Endothelial cell of umbilical vein (primary cell): ENCODE data around the gene ZNF488. TPM values are rescaled to one million over a fixed set of nuclear protein-coding genes. Genes with fewer than 3 reads are reported as not detected.

Experiments used
- BruUV-seq: library from RNA; stranded (reverse); fragments of 400-500 nt; replicated peaks from 2 replicates; lab custom pipeline; 2021; lab: Mats Ljungman, UMichigan
- CTCF ChIA-PET: fragments of 300-600, 350-600 bp; sonication (Branson Sonifier 250); formaldehyde crosslinking; loops from one replicate; lab custom pipeline; 2021; ENCODE audit warnings: antibody characterized with exemption, inconsistent platforms; lab: Charles Lee
- POLR2A ChIA-PET: fragments of 300-600, 350-600 bp; sonication (Branson Sonifier 250); formaldehyde crosslinking; loops from one replicate; lab custom pipeline; 2021; ENCODE audit warnings: antibody characterized with exemption, inconsistent platforms; lab: Charles Lee
- DNase-seq: peaks from one replicate; pipeline ENCODE4 v3.0.0-alpha.2; 2011; ENCODE audit warnings: low read depth, low spot score
- FAIRE-seq: peaks from 2 replicates; lab custom pipeline; 2011; peaks lifted over from hg19 to GRCh38; lab: Jason Lieb, UNC
- H2AFZ ChIP-seq: 2 replicates; pipeline ENCODE4 v1.6.0; 2012; ENCODE audit warnings: low read depth, low read length, control low read depth, inconsistent platforms
- H3K27ac ChIP-seq: 2 replicates; pipeline ENCODE4 v1.5.1; 2011; ENCODE audit warnings: low read depth, mild to moderate bottlenecking, control low read depth, low read length, moderate library complexity; ENCODE audit not compliant: insufficient read depth
- H3K27me3 ChIP-seq, 2 experiments: 2 replicates each; pipeline versions ENCODE4 v1.6.0 to v1.6.1; 2011; ENCODE audit warnings: low read length in 2 of 2, mixed read lengths in 1 of 2; ENCODE audit not compliant: control insufficient read depth in 2 of 2, insufficient read depth in 2 of 2
- H3K36me3 ChIP-seq, 2 experiments: 2 replicates in 1 of 2; 3 replicates in 1 of 2; pipeline ENCODE4 v1.5.1; 2011; ENCODE audit warnings: low read length in 2 of 2, mild to moderate bottlenecking in 1 of 2, moderate library complexity in 1 of 2; ENCODE audit not compliant: control insufficient read depth in 2 of 2, insufficient read depth in 2 of 2; ENCODE audit errors: extremely low read depth in 1 of 2
- H3K4me1 ChIP-seq: 3 replicates; pipeline ENCODE4 v1.5.1; 2011; ENCODE audit warnings: mild to moderate bottlenecking, low read length; ENCODE audit not compliant: control insufficient read depth, insufficient read depth; ENCODE audit errors: extremely low read depth
- H3K4me2 ChIP-seq: 2 replicates; pipeline ENCODE4 v1.6.1; 2011; ENCODE audit warnings: low read length, control low read depth, mixed read lengths; ENCODE audit not compliant: insufficient read depth
- H3K4me3 ChIP-seq, 3 experiments: fragments of 200-600 bp in 1 of 3; sonication (generic), shearing (Covaris generic) in 1 of 3; replicated peaks in 1 of 3; 2 replicates each; pipeline ENCODE4 v1.5.1; 2011 to 2016; ENCODE audit warnings: control low read depth in 3 of 3, low read length in 3 of 3, mild to moderate bottlenecking in 2 of 3, inconsistent platforms in 1 of 3, low read depth in 1 of 3, moderate library complexity in 1 of 3; ENCODE audit not compliant: insufficient read depth in 1 of 3
- H3K79me2 ChIP-seq: 2 replicates; pipeline ENCODE4 v1.6.0; 2012; ENCODE audit warnings: low read length, inconsistent platforms; ENCODE audit not compliant: control insufficient read depth, insufficient read depth
- H3K9ac ChIP-seq: replicated peaks from 2 replicates; pipeline ENCODE3; 2011; ENCODE audit warnings: low read length, control low read depth; ENCODE audit not compliant: insufficient read depth; ENCODE audit errors: extremely low read depth
- H3K9me1 ChIP-seq: replicated peaks from 3 replicates; pipeline ENCODE4 v1.6.0; 2011; ENCODE audit warnings: mild to moderate bottlenecking, low read length; ENCODE audit not compliant: control insufficient read depth, insufficient read depth; ENCODE audit errors: extremely low read depth
- H3K9me3 ChIP-seq: replicated peaks from 2 replicates; pipeline ENCODE4 v1.5.1; 2012; ENCODE audit warnings: low read length, inconsistent platforms; ENCODE audit not compliant: control insufficient read depth, insufficient read depth
- H4K20me1 ChIP-seq: replicated peaks from 2 replicates; pipeline ENCODE3; 2011; ENCODE audit warnings: mild to moderate bottlenecking, low read length; ENCODE audit not compliant: control insufficient read depth, insufficient read depth; ENCODE audit errors: extremely low read depth
- EZH2 ChIP-seq: IDR thresholded peaks from 2 replicates; pipeline ENCODE4 v1.6.1; 2012; ENCODE audit warnings: borderline replicate concordance, low read depth, mild to moderate bottlenecking, moderate library complexity, low read length, inconsistent platforms; ENCODE audit not compliant: severe bottlenecking
- FOS ChIP-seq: IDR thresholded peaks from 2 replicates; pipeline ENCODE4 v1.6.1; 2011; ENCODE audit warnings: mild to moderate bottlenecking, low read length, moderate library complexity, borderline replicate concordance; ENCODE audit not compliant: insufficient read depth
- MYC ChIP-seq: IDR thresholded peaks from one replicate; pipeline ENCODE4 v1.6.1; 2011; ENCODE audit warnings: mild to moderate bottlenecking, low read depth, low read length
- POLR2A ChIP-seq: IDR thresholded peaks from 2 replicates; pipeline ENCODE4 v1.6.1; 2012; ENCODE audit warnings: low read depth, mild to moderate bottlenecking, control low read depth, low read length
- POLR2AphosphoS5 ChIP-seq: IDR thresholded peaks from 2 replicates; pipeline ENCODE4 v1.6.1; 2012; ENCODE audit warnings: low read depth, mild to moderate bottlenecking, control low read depth, low read length, moderate library complexity; ENCODE audit not compliant: insufficient read depth
- dilution Hi-C: fragments of 300-500 bp; cut with MboI; formaldehyde crosslinking; loops from one replicate; pipeline ENCODE4 v1.15.0; 2019; ENCODE audit warnings: low sequenced_read_pairs; ENCODE audit not compliant: extremely low pct_ligation_motif_present
- intact Hi-C: fragments of 100-400 bp; cut with micrococcal nuclease; formaldehyde crosslinking; loops from one replicate; pipeline ENCODE4 v1.10.0; 2022
- polyA plus RNA-seq, 4 experiments: library from polyadenylated mRNA; depleted of rRNA in 3 of 4; stranded (reverse) in 3 of 4; unstranded in 1 of 4; fragments of >200 nt; gene quantifications; 2 replicates each; pipeline versions ENCODE4 v1.2.1 to v1.2.3, GENCODE V29; 2011 to 2012; ENCODE audit warnings: missing spikeins in 1 of 4
- total RNA-seq: library from RNA; stranded (reverse); gene quantifications from 2 replicates; pipeline ENCODE4 v1.2.3, GENCODE V29; 2021
- TF ChIP-seq, protein P1 (sequence below), 2 donors: IDR thresholded peaks; 1 replicate in 1 of 2; 2 replicates in 1 of 2; pipeline ENCODE4 v1.5.1; 2011; ENCODE audit warnings: low read length in 2 of 2, mild to moderate bottlenecking in 2 of 2, moderate library complexity in 2 of 2, control low read depth in 1 of 2, inconsistent platforms in 1 of 2, low read depth in 1 of 2; ENCODE audit not compliant: insufficient read depth in 1 of 2; ENCODE audit errors: extremely low read depth in 1 of 2

The ZNF488 gene
- total and polyA plus RNA-seq, 2 donors (not counting 3 experiments of a cell fraction or from before 2014, with no cell fraction given) = 0.21 to 0.38 TPM

DNA sequence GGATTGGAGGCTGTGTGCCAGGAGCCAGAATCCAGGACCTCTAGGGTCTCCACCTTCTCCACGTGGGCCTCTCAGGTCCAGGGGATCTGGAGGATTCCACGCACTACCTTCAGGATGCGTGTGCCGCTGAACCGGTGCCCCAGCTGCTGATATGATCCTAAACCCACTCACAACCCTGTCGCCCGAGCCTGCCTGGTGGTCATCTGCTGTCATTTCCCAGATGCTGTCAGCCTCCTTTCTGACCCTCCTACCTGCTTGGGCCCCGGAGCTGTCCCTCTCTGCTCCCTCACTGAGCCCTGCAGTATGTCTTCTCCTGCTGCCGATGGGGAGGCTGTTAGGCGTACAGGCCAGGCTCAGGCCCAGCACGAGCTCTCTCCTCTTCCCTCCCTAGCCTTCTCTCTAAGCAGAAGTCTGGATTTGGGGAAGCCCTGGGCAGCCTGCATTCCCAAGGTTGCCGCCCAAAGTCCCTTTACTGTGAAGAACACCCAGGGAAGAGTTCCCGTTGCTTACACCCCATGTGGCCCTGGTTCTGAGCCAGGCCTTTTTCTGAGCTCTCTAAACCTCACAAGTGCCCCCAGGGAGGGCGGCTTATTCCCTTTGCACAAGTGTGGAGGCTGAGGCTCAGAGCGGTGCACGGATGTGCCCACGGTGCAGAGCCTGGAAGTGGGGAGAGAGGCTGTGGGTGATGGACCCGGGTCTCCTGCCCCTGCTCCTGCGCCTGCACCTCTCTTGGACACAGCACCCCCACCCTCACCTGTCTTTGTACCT lies 30.8 kb upstream of the ZNF488 start:
- no peak for FAIRE-seq
- CTCF ChIA-PET = interaction anchor here (1.0 kb wide), 1 partner anchor 53 kb away, joined by 3 read pairs; no protein-coding TSS in a partner anchor
- H3K4me1 ChIP-seq = peaks cover 15% of the 10 kb centered on the region

More for the DNA sequence above, 30.8 kb upstream of the ZNF488 start:
- no peak overlapping the region for H3K4me3 ChIP-seq
- dilution Hi-C loops = no loop called here
- POLR2A ChIA-PET = no interaction called here
- DNase-seq = no peak
- H3K9me3 ChIP-seq = no peaks in the 10 kb centered on the region
- no peak overlapping the region for H2AFZ ChIP-seq
- BruUV-seq = no TSS peak
- TF ChIP-seq MYC (no peak), FOS (no peak), EZH2 (no peak), POLR2AphosphoS5 (no peak), POLR2A (no peak)
- TF ChIP-seq, protein P1, sequence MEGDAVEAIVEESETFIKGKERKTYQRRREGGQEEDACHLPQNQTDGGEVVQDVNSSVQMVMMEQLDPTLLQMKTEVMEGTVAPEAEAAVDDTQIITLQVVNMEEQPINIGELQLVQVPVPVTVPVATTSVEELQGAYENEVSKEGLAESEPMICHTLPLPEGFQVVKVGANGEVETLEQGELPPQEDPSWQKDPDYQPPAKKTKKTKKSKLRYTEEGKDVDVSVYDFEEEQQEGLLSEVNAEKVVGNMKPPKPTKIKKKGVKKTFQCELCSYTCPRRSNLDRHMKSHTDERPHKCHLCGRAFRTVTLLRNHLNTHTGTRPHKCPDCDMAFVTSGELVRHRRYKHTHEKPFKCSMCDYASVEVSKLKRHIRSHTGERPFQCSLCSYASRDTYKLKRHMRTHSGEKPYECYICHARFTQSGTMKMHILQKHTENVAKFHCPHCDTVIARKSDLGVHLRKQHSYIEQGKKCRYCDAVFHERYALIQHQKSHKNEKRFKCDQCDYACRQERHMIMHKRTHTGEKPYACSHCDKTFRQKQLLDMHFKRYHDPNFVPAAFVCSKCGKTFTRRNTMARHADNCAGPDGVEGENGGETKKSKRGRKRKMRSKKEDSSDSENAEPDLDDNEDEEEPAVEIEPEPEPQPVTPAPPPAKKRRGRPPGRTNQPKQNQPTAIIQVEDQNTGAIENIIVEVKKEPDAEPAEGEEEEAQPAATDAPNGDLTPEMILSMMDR (IDR thresholded peaks at IDR 0.05; ENCODE audit: extremely low read depth in 1 of 2, insufficient read depth in 1 of 2, low read depth in 1 of 2, low read length in 2 of 2) = no peak
- intact Hi-C loops = no loop called here
- no peaks in the 10 kb centered on the region for H3K79me2 ChIP-seq
- H3K9ac ChIP-seq = no peak overlapping the region
- H3K27me3 ChIP-seq = no peaks in the 10 kb centered on the region
- H4K20me1 ChIP-seq = no peaks in the 10 kb centered on the region
- no peaks in the 10 kb centered on the region for H3K36me3 ChIP-seq
- H3K4me2 ChIP-seq = no peak overlapping the region
- no peaks in the 10 kb centered on the region for H3K9me1 ChIP-seq
- H3K27ac ChIP-seq = no peak overlapping the region
